AG09309 (cell line): ENCODE measurements around the gene IQSEC1.

Experiments
- DNase-seq: peaks from one replicate; pipeline ENCODE4 v3.0.0-alpha.2; 2010; ENCODE audit warnings: low read depth
- H3K4me3 ChIP-seq: 2 replicates; pipeline ENCODE4 v1.5.1; 2011; ENCODE audit warnings: mild to moderate bottlenecking, low read depth, low read length, moderate library complexity; ENCODE audit not compliant: control insufficient read depth
- TF ChIP-seq, protein P1 (sequence below): IDR thresholded peaks from 2 replicates; pipeline ENCODE4 v1.5.1; 2011; ENCODE audit warnings: mild to moderate bottlenecking, low read depth, low read length, inconsistent platforms; ENCODE audit not compliant: insufficient read depth, control insufficient read depth; ENCODE audit errors: missing control alignments

Gene IQSEC1

DNA sequence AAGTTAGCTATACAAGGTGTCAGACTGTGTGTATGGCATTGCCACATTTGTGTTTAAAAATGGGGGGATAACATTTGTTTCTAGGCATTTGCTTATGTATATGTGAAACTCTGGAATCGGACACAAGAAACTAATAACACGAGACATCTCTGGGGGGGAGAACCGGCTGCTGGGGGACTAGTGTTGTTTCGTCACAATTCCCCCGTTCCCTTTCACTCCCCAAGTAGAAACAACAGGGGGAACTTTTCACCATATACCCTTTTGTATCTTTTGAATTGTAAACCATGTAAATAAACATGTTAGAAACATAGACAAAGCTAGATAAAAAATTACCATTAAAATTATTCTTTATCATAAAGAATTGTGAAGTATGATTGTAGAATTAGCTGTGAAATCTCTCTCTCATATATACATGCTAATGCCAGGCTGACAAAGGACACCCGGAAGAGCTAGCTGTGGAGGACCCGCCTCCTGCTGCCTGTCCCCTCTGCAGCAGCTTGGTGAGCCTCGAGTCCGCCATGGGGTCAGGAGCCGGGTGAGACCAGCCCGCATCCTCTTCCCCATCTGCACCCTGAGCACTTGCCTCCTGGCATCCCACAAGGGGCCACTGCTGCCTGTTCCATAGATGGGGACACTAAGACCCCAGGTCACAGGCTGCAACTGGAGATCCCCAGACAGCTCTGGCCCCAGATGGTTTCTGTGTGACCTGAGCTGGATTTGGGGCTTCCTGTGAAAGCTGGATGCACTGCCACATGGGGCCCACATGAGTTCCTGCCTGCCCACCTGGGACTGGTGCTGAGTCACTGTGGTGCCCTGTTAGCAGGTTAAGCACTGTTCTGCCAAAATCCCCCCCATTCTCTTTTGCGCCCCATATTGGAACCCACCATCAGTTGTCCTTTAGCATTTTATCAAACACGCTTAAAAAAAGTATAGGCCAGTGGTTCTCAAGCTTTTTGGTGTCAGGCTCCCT is 91.6 kb downstream of the IQSEC1 start:
- DNase-seq: no peak
- TF ChIP-seq, protein P1, sequence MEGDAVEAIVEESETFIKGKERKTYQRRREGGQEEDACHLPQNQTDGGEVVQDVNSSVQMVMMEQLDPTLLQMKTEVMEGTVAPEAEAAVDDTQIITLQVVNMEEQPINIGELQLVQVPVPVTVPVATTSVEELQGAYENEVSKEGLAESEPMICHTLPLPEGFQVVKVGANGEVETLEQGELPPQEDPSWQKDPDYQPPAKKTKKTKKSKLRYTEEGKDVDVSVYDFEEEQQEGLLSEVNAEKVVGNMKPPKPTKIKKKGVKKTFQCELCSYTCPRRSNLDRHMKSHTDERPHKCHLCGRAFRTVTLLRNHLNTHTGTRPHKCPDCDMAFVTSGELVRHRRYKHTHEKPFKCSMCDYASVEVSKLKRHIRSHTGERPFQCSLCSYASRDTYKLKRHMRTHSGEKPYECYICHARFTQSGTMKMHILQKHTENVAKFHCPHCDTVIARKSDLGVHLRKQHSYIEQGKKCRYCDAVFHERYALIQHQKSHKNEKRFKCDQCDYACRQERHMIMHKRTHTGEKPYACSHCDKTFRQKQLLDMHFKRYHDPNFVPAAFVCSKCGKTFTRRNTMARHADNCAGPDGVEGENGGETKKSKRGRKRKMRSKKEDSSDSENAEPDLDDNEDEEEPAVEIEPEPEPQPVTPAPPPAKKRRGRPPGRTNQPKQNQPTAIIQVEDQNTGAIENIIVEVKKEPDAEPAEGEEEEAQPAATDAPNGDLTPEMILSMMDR: no peak

GRCh38 chr3:12980596-12981290 is 92.5 kb downstream of the IQSEC1 start:
- DNase-seq: no peak
- H3K4me3 ChIP-seq: no peak overlapping the region
- TF ChIP-seq, protein P1: no peak

More for the DNA sequence above, 91.6 kb downstream of the IQSEC1 start:
- no peak overlapping the region for H3K4me3 ChIP-seq

GRCh38 chr3:12979947-12980487 is 93.2 kb downstream of the IQSEC1 start:
- DNase-seq: no peak
- TF ChIP-seq, protein P1: no peak
- no peak overlapping the region for H3K4me3 ChIP-seq

- no peak overlapping the region for H3K4me3 ChIP-seq
- TF ChIP-seq, protein P1: no peak
- no peak for DNase-seq
Observed at GRCh38 chr3:12979151-12979946, 93.9 kb downstream of the IQSEC1 start.

DNA sequence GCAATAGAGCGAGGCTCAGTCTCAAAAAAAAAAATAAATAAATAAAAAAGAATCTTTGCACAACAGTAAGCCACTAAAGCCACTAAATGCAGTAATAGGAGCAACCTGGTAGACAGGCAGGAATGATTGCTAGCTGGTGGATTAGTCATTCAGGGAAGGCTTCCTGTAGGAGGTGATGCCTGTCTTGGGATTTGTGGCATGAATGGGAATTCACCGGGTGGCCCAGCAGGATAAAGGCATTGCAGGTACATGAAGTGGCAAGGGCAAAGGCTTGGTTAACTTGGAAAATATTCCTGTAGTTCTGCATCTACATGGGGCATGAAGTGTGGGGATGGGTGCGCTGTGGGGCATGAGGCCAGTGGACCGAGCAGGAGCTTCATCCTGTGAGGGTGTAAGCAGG is 94.5 kb downstream of the IQSEC1 start:
- TF ChIP-seq, protein P1: no peak
- no peak for DNase-seq

More for the DNA sequence above, 94.5 kb downstream of the IQSEC1 start:
- no peak overlapping the region for H3K4me3 ChIP-seq
